HL-60/S4 (cell line): ENCODE data around the gene NPC1L1.

Experiments
- in situ Hi-C: fragments of 300-500 bp; cut with MboI; formaldehyde crosslinking; loops from 2 replicates; pipeline ENCODE4 v1.14.3; 2022; ENCODE audit warnings: low sequenced_read_pairs

The NPC1L1 gene

DNA sequence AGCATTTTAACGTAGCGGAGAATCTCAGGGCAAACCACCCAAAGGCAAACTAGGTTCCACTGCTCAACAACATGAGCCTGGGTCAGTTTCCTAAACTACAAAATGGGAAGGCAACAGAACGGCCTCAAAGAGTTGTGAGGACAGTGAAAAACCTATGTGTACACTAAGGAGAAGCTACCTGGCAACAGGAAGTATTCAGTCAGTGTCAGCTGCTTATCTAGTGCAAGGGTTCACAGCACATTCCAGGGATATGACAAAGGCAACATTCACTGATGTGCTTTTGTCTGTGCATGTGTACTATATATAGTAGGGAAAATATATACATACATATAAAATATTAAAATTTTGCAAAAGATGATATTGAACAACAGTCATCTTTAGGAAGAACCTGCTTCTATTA, 67.8 kb downstream of the NPC1L1 start:
- in situ Hi-C loops = no loop called here

DNA sequence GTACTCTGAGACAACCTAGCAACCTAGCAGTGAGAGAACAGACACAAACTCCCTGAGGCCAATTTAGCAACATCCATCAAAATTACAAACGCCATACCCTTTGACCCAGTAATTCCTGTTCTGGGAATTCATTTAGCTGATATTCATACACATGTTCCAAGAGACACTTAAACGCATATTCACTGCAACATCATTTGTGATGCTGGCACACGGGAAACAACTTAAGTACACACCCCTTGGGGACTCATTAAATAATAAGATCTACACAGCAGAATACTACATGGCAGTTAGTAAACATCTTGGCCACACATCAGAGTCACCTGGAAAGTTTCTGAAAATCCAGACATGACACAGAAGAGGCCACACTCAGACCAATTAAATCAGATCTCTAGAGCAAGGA, 68.3 kb downstream of the NPC1L1 start:
- in situ Hi-C loops = no loop called here

DNA sequence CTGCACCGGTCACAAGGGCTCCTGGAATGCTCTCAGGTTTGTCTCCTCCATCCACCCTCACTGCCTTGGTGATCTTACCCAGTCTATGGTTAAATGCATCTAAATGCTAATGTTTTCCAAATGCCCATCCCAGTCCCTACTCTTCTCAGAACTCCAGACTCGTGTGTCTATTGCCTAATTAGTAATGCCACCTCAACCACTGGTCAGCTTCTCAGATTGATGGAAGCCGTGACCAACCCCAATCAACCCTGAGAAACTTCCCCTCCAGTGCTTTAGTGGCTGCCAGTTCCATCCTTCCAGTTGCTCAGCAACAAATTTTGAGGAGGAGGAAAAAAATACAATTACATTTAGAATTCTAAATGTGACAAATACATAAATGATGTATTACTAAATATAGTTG, 69.3 kb downstream of the NPC1L1 start:
- in situ Hi-C loops = no loop called here

DNA sequence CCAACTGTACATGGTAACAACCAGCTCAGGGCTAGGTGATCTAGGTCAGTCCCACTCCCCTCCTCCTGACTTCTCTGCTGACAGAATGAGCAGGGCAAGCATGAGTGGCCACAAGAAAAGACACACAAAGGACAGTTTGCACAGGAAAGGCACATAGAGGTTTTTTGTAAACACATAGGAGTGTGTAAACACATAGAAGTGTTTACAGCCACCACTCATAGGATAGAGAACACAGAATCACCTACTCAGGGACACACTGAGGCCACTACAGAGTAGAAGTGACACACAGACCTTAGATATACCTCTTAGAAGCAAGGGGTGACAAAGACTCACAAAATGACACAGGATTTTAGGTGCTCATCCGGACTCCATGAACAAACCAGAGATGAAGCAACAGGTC, 69.7 kb downstream of the NPC1L1 start:
- in situ Hi-C loops = no loop called here

DNA sequence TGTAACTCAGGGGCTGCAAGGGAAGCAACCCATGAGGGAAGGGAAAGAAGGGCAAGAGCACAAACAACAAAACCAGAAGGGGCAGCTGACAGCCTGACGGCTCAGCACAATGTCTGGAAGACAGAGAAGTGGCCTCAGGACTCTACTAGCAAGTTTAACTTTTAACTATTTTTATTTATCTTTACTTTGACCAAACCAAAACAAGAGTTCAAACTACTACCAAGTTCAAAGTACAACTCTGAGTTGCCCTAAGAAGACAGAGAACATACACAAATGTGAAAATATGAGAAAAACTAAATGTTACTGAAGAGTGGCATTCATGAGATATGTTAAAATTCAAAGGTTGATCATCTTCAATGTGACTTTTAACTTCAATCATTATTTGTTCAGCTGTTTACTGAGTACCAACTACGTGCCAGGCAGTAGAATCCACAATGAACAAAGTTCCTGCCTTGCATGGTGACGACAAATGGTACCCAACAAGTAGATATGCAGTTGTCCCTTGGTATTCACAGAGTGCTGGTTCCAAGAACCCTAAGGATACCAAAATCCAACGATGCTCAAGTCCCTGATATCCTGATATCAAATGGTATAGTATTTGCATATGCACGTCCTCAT, 70.4 kb downstream of the NPC1L1 start:
- in situ Hi-C loops = no loop called here

DNA sequence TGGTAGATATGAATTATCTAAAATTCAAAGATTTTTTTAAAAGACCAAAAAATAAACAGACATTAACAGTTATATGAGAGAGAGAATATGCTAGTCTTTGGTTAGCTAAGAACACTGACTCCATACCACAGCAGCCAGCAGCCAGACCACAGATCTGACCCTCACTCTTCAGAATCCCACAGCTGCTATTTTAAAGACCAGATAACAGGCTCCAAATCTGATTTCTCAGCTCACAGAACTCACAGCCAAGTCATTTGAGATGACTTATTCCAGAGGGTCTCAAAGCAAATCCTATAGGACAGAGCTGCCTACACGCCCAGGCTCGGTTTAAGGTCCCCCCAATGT, 71.0 kb downstream of the NPC1L1 start:
- in situ Hi-C loops = no loop called here

DNA sequence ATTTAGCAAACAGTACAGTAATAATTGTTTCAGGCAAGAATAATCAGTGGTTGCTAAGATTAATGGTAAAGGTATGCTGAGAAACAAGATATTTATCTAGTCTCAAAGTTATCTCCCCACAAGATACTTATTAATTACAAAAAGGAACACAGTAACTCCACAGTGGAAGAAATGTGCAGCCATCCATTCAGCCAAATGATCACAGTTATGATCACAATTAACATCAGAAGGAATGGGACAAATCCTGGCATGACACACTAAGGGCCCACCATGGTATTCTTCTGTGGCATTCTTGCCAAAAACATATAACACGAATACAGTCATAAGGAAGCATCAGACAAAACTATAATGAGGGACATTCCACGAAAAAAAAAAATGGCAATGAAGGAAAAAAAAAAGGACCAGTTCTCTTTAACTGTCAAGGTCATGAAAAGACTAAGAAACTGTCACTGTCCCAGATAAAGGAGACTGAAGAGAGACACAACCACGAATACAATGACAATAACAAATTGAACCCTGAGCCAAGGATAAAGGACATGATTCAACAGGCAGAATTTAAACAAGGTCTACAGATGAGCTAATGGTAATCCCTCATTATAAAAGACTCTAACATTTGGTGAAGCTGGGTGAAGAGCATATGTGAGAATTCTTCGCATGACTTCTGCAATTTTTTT, 71.5 kb downstream of the NPC1L1 start:
- in situ Hi-C loops = no loop called here

DNA sequence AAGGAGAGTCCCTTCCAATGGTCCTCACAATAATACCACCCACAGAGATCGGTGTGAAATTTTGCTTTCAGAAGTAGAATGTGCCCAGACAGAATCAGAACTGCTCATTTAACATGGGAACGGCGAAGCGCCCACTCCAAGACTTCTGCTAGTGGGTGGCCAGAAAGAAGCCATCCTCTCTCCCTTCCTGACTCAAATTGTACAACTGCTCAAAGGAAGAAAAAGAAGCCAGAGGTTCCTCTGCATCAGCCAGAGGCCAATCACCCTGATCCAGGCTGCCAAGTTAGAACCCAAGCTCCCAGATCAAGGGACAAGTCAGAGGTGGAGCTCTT, 73.9 kb downstream of the NPC1L1 start:
- in situ Hi-C loops = no loop called here

DNA sequence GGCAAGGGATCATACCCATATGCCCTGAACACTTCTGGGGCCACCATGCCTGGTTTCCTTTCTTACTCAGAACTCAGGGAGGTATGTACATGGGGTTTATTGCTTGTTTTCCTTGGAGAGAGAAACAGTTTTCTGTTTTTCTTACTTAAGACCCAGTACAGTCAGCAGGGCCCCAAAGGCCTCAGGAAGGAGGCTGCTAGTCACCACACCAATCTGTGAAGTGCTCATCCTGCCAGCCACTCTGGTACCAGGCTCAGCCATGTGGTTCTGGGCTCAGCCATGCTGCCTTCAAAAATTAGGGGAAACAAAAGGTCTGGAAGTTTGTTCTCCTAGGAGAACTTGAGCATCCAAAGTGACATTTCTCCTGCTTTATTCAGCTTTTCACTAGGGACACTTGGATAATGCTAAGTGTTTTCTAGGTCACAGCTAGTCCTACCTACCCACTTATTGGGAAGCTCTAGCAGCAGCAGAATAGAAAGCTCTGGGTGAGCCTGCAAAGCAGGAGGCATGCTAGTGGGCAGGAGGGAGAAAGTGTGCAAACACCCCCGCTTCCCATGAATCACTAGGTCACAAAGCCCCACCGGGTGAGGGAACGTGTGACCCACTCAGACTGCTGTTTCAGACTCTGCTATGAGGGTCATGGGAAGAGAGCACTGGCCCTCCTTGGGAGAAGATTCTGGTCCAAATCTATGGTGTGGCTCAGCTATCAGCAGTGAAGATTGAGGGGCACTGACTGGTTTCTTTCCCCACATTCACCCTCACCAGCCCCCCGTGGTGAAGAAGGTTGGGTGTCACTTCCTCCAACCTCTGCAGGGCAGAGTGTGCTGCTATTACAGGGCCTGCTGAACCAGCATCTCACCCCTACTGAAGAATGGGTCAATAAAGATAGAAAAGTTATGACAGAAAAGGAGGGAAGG, 74.6 kb downstream of the NPC1L1 start:
- in situ Hi-C loops = no loop called here

DNA sequence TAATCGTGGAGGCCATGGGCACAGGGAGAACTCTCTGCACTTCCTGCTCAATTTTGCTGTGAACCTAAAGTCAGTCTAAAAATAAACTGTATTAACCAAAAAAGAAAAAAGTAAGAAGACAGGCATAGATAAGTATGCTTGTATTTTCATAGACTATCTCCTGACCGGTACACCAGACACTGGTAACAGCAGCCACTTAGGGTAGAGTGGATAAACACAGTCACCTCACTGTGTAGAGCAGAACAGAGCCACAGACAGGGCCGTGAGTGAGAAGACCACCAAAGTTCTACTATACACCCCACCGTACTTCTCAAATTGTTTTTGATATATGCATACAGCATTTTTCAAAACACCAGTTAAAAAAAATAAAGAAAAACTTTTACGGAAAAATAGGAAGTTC, 75.6 kb downstream of the NPC1L1 start:
- in situ Hi-C loops = no loop called here

DNA sequence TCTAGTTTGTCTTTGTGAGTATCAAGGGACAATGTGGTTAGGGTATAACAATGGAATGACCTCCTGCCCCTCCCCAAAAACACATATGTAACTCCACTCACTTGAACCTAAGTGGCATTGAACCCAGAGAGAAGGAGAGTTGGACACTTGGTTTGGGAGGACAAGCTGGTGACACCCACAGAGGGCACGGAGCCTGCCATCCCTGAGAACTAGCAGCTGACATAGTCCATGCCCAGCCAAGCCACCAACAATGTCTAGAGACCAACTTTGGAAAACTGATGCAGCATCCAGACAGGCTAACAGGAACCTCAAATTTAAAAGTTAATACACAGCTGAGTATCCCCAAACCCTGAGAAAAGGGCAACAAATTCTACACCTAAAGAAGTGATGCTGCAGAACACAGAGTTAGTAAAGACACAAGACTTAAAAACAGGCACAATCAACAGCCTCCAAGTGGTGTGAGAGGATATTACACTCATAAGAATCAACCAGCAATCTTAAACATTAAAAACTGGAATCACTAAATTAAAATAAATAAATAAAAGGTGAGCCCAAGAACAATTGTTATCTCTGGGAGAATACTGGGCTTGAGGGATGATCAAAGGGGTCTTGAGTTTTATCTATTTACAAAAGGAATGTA, 77.8 kb downstream of the NPC1L1 start:
- in situ Hi-C loops = no loop called here
